Epithelial cell of prostate (primary cell): Measurements from ENCODE around the gene G0S2.

Source experiments
- DNase-seq: peaks from one replicate; pipeline ENCODE4 v3.0.0-alpha.2; 2011; ENCODE audit warnings: low read depth, low spot score
- H3K27ac ChIP-seq: fragments of 450-650 bp; 2 replicates; pipeline ENCODE4 v1.5.1; 2017; ENCODE audit warnings: mild to moderate bottlenecking

G0S2 gene, protein sequence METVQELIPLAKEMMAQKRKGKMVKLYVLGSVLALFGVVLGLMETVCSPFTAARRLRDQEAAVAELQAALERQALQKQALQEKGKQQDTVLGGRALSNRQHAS

DNA sequence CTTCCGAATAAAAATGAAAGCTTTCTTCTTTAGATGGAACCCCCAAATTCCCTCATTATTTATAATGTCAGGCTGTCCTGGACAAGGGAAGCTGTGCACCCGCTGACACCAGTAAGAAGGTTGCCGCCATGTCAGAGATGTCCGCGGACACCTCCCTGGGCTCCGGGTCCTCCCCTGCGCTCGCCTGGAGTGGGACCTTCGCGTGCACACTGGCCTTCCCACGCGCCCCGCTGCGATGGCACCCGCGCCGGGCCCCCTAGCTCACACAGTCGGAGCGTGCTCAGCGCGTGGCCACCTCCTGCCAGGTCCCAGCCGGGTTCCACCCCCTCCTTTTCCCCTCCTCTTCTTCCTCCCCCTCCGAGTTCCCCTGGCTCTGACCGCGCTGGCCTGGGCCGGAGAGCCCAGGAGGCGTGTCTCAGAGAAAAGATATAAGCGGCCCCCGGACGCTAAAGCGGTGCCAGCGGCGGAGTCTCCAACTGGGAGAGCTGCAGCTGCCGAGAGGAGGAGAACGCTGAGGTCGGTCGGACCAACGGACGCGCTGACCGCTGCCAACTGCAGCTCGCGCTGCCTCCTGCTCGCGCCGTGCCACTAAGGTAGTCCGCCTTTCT, at the start of gene G0S2:
G0S2 (plus strand) TSS at position 456 of the 608 bp plus-strand sequence. CDS start 273 bp downstream, outside the sequence.
- DNase-seq, result no peak

DNA sequence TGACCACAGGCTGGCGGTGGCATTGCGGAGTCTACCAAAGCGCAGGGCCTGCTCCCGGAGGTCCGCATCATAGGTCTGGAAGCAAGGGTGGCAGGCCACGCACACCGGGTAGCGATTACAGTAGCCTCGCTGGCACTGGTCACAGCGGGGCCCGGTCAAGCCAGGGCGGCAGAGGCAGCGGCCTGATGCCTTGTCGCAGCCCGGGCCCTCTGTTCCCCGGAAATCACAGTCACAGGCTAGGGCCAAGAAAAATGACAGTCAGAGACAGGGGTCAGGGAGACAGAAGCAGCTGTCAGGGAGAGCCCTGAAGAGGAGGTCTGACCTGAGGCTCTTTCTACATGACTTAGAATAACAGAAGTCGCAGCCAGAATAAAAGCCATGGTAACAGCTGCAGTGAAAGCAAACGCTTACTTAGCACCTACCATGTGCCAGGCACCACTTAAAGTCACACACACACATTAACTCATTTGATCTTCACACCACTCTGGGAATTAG, 49.4 kb upstream of the G0S2 start:
- peak overlapping the region; percentile 100 for H3K27ac ChIP-seq

More for the DNA sequence above, at the start of gene G0S2:
- peak within 1 kb of the TSS; percentile 94 for H3K27ac ChIP-seq

DNA sequence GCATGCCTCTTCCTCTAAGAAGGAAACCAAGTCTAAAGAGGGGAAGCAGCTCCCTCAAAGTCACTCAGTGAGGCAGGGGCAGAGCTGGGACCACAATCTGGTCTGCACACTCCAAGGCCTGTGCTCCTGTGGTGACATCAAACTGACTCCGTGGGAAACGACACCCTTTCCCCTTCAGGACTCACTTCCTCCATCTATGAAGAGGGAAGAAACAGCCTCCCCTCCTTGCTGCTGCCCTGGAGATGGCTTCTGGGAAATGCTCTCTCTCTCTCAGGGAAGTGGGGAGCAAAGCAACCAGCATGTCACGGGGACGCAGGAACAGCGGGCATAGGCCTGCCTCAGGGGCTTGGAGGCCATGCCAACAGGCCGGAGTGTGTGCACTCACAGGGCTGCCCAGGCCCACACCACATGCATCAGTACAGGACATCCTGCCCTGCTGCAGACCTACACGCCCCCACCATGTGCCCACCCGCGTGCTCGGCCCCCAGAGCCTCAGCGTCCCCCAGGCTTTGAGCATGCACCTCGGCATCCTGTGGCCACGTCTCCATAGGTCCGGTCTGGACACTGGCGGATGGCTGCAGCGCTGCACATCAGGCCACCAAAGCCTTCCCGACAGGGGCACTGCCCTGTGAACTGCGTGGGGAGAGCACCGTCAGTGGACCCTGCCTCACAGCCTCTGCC, 48.7 kb upstream of the G0S2 start:
- H3K27ac ChIP-seq, result peak overlapping the region; percentile 100
- no peak for DNase-seq

More for the DNA sequence above, 49.4 kb upstream of the G0S2 start:
- DNase-seq, result no peak

DNA sequence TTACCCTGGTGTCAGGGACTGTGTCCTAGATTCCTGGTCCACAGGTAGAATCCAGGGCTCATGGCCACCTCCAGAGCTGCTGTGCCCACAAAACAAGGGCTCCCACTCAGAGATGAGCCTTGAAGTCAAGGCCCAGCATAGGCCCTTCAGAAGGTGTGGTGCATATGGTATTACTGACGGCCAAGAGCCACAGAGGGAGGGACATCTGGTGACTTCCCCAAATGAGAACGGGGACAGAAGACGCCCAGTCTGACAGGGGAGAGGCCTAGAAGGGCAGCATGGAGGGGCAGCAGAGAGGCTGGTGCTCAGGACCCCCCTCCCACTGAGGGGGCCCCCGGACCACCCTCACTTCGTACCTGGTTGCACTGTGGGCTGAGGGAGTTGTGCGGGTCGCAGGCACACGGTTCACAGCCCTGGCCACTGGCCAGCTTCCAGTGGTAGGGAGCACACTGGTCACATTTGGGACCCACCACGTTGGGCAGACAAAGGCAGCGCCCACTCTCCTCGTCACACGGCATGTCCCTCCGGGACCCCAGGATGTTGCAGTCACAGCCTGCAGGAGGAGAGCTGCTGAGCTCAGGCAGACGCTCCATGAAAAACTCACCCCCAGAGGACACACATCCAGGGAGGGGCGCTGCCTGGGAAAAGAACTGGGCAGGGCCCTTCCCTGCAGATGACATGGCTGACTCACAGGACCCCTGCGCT, 48.0 kb upstream of the G0S2 start:
- DNase-seq, result no peak
- H3K27ac ChIP-seq, result peak overlapping the region; percentile 100

DNA sequence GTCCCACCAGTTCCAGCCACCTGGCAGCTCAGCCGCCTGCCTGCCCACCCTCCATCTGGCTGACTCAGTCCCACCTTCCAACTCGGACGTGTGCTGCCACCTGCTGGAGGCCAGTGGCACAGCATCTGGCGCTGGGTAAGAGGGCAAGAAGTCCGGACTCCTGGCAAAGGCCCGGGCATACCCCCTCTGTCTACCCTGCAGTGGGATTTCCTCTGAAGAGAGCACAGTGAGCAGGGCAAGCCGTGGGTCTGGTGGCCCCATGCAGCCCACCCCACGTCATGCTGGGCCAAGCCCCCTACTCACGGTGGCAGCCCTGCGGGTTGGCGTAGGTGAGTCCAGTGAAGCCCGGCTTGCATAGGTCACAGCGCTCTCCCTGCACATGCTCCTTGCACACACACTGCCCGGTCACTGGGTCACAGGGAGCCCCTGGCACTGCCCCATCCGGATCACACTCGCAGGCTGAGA, 47.4 kb upstream of the G0S2 start:
- no peak for DNase-seq
- peak overlapping the region; percentile 100 for H3K27ac ChIP-seq

DNA sequence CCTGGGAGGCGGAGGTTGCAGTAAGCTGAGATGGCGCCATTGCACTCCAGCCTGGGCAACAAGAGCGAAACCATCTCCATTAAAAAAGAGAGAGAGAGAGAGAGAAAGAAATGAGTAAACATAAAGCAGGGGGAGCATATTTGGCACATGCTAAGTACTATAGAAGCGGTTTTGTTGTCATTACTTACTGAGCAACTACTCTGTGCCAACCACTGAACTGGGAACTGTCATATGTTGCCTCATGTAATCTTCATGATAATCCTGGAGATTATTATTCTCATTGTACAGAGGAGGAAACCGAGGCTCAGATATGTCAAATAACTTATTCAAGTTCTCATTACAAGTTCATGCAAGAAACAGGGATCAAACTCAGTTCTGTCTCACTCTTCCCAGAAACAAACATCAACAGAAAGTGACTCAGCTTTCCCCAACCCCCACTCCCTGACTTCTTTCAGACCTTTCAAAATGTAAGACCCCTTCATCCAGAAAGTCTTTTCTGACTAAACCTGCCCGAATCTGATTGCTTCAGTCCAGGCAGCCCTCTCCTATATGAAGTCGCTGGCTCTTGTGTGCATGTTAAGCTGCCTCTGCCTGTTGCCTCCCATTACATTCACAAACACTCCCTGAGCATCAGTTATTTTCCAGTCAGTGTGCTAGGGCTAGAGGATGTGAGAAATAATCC, 46.5 kb upstream of the G0S2 start:
- no peak for DNase-seq

DNA sequence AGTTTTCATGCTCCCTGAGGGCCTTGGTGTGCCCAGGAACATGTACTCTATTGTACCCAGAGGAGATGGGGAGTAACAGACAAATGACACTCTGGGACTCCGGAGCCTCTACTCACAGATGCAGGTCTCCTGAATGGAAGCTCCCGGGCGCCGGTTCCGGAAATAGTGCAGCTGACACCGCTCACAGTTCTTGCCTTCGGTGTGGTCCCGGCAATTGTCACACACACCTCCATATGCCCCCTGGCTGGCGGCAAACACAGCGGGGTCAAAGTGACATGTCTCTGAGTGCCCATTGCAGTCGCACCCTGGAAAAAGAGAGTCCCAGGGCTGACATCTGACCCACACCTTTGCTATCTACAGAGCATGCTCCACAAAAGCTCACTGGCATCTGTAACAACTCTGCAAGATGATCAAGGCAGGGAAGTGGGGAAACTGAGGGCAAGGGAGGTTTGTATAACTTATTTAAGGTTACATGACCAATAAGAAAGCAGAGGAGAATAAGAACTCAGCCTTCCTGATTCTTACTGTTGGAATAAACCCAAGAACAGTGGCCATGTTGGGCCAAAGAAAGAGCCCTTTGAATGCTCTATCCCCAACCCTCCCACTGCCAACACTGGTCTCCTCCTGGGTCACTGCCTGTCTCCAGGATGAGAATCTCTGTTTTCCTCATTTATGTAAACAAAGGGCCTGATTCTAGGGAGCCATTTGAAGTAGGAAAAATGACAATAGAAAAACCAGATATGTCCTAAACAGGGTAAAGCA, 45.4 kb upstream of the G0S2 start:
- no peak for DNase-seq
- H3K27ac ChIP-seq, result peak overlapping the region; percentile 100

More for the DNA sequence above, 46.5 kb upstream of the G0S2 start:
- H3K27ac ChIP-seq, result peak overlapping the region; percentile 100

DNA sequence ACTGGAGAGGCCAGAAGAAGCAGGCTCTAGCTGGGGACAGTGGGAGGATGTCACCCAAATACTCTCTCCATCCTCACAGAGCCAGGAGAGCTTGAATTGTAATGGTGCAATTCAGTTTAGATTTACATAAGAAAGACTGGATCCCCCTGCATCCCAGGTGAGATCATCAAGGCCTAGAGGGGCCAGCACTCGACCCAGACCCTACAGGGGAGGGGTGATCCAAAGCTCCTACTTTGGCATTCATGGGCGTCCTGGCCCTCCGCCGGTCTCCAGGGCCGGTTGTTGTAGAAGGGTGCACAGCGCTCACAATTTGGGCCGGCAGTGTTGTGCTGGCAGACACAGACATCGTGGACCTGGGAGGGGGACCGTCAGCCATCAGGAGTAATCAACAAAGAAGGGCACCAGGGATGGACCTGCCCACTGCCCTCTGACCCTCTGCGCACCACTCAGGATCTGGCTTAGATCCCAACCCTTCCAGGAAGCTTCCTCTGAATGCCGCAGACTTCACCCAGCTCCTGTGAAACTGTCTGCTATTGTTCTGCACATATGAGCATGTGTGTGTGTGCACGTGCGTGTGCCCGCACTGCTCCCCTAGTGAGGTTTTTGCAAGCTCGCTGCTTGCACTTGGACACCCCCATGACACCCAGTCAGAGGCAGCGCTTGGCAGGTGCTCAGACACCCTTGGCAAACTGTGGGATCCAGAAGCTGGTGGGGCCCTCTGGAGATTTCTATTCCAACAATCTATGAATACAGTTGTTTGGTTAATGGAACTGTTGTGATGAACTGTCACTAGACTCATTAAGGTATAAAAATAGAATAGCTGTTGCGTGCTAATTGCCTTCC, 44.6 kb upstream of the G0S2 start:
- H3K27ac ChIP-seq, result peak overlapping the region; percentile 100
- no peak for DNase-seq

DNA sequence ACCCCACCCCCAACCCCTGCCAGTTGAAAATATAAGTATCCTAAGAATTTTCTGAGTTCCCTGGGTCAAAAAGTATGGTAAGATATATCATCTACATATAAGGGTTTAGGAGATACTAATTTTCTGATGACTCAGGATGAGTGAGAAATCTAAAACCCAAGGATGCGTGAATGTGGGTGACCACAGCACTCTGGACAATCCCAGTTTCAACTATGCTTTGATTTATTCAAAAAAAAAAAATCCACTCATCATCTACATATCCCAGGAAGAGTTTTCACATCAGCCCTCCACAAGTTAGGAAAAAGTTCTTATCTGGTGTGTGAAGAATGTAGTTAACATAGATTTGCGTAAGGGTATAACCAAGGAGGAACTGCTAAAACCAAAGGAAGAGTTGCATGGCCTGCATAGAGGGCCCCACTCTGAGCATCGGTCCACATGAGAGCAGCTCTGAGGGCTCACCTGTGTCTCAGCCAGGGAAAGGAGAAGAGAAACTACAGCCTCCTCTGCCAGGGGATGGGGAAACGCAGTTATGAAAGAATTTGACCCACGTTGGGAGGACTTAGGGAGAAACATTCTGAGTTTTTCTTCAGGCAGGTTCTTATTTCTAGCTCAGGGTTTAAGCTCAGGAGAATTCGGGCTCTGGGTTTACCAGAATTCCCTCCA, 41.7 kb upstream of the G0S2 start:
- DNase-seq, result no peak
- H3K27ac ChIP-seq, result peak overlapping the region; percentile 100

DNA sequence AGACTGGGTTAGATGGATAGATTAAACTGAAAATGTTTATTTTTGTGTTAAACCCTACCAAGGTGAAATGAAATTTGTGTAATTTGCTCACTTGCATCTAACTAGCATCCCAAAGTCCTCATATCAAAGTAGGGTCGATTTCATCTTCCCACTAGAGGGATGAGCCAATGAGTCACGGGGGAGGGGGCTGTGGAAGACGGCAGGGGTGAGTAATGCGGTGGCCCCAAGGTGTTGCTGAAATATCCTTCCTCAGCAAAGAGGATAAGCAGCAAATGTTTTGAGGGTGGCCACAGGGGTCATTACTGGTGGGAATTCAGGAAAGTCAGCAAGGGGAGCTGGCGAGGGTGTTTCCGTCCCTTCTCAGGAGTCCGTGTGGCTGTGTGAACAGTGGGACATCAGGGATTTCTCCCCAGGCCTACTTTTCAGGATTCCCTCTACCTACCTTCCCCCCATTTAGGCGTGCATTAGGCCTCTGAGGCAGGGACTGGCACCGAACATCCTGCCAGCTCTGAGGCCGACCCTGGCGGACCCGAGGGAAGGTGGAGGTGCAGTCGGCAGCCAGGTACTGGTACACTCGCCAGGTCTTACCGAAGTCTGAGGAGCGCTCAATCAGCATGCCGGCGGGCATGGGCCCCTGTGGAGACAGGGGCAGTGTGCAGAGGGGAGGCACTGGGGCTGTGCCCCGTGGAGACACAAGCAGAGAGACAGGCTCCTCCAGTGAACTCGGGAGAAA, 41.0 kb upstream of the G0S2 start:
- DNase-seq, result no peak
- peak overlapping the region; percentile 100 for H3K27ac ChIP-seq

DNA sequence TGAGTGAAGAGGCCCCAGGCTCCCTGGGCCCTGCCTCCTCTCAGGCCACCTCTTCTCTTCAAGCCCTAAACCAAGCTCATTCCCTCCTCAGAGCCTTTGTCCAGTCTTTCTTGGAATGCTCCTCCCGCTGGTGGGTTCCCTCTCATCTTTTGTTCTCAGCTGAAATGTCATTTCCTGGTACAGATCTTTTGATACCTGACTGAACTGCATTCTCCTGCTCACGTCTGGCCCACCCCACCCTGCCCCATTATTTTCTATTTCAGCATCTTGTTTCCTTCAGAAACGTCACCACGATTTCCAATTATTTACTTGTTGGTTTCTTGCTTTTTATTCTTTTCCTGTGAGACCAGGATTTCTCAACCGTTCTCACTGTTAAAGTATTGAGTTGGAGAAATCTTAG, 39.4 kb upstream of the G0S2 start:
- peak overlapping the region; percentile 100 for H3K27ac ChIP-seq

DNA sequence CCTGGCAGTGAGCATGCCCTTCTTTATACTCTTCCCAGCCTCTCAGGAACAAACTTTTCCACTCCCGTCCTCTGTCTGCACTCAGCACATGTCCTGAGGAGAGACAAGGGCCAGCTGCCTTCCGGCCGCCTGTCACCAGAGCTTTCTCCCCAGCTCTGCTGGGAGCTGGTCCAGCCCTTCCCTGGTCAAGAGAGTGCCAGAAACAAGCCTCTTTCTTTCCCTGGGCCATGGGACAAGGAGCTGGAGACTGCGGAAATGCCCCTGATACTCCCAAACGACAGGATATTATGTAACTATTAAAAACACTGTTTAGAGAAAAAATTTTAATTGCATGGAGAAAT, 33.4 kb upstream of the G0S2 start:
- no peak for DNase-seq

More for the DNA sequence above, 39.4 kb upstream of the G0S2 start:
- no peak for DNase-seq

DNA sequence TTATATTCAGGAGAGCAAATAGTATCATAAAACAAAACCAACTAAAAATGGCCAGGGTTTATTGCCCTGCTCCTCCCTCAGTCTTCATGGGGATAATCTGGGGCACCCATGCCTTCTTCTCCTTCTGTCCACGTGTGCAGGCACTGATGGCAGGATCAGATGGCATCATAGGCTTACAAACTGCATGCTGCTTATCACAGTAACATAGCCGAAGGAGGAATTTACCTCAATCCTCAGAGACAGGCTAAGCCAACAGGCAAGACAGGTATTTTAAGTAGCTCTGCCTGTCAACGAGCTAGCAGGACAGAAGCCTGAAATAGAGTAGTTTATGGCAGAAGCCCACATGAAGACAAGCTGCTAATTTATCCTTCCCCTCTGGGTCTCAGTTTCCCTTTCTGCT, 32.4 kb upstream of the G0S2 start:
- no peak for DNase-seq
- H3K27ac ChIP-seq, result peak overlapping the region; percentile 100

More for the DNA sequence above, 33.4 kb upstream of the G0S2 start:
- H3K27ac ChIP-seq, result peak overlapping the region; percentile 100

DNA sequence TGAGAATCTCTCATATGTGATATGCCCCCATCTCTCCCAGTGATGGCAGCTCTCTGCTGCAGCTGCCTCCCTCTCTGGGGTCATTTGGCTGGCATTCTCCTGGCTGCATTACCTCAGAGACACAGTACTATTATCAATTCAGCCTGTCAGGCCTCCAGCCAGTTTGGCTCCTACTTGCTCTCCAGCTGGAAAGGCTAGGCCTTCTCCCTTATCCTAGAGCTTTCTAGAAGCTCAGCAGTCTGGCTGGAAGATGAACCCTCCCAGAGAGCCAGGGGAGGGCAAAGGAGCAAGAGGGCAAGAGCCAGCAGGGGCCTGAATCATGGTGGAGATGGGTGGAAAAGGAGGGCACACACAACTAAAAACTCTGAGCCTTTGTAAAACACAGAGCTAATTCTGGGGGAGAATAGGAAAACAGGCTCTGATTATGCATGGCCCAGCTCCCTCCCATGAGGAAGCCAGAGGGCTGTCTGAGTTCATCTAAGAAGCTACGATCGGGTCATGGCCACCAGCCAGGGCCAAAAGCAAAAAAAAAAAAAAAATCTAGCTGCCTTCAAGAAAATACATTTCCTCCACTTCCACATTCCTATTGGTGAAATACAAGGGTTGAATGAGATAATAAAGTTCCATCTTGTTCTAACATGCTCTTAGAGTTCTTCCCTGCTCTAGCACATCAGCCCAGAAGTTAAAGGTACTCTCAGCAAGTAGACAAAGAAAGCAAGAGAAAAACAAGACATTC, 31.8 kb upstream of the G0S2 start:
- DNase-seq, result no peak
- peak overlapping the region; percentile 100 for H3K27ac ChIP-seq

DNA sequence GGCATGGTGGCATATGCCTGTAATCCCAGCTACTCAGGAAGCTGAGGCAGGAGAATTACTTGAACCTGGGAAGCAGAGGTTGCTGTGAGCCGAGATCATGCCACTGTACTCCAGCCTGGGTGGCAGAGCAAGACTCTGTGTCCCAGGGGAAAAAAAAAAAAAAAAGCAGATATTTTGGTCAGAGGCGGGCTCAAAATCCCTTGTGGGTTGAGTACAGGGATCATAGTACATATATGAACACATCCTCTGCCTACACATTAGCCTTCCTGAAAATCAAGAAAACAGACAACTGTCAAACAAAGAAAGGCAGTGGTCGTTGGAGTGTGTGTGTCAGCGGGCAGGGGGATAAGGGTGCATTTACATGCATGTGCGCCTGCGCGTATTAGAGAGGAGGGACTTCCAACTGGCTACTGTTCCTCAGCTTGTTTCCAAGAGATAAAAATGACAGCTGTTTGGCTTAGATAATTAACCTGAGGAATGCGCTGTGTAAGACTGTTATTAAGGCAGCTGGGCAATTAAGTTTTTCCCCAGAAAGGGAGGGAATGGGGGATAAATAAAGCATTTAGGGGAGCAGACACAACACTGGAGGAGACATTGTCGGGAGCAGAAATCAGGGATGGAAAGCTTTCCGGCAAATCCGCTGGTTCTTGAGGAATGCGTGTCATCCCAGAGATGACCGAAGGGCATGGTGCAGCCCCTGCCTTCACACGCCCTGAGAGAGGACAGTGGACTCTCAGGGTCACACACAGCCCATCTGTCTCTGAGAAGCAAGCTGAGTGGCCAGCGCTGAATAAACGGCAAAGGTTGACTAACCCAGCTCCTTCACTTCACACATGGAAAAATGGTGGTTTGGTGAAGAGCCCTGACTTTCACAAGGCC, 29.4 kb upstream of the G0S2 start:
- peak overlapping the region; percentile 100 for H3K27ac ChIP-seq
- DNase-seq, result no peak

DNA sequence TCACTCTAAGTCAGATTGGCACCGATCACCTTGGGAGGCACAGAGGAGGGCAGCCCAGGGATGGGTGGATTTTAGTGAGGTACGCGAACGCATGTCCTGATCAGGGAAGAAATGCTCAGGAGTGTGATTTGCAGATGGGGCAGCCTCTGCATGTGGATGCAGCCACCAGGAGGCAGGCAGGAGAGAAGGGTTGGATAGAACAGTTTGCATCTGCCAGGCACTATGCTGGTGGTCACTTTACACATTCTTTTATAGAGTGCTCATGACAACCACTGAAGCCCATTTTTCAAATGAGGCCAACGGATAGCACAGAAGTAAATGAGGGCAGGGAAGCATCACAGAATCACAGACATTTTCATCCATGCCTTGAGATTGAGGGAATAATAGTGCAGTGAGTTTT, 28.7 kb upstream of the G0S2 start:
- peak overlapping the region; percentile 100 for H3K27ac ChIP-seq
- no peak for DNase-seq
